Esophagus muscularis mucosa (tissue), 3 donors: ENCODE measurements around the gene COL4A1.

Experiments used
- CTCF ChIP-seq, 3 experiments: fragments of 200-600 bp in 2 of 3; fragments of 450-650 bp in 1 of 3; sonication (generic) in 2 of 3; IDR thresholded peaks; one replicate each; pipeline ENCODE4 v1.5.1; 2017 to 2019; ENCODE audit warnings: antibody characterized with exemption in 3 of 3, mild to moderate bottlenecking in 2 of 3, moderate library complexity in 1 of 3
- POLR2A ChIP-seq: fragments of 450-650 bp; IDR thresholded peaks from one replicate; pipeline ENCODE4 v1.6.1; 2017; ENCODE audit warnings: antibody characterized with exemption, moderate library complexity, mild to moderate bottlenecking, low read depth
- POLR2AphosphoS5 ChIP-seq, 2 donors: sonication (generic); formaldehyde crosslinking; IDR thresholded peaks; one replicate each; pipeline ENCODE4 v1.6.1; 2017; ENCODE audit warnings: antibody characterized with exemption in 2 of 2

GRCh38 chr13:110130431-110130830, 176.5 kb downstream of the COL4A1 start:
- TF ChIP-seq POLR2A (no peak), CTCF (IDR thresholded peaks at IDR 0.05) (no peak), POLR2AphosphoS5 (IDR thresholded peaks at IDR 0.05) (no peak)
